NCI-H2227 treated with DMSO at 0.1 percent for 48 hours (cell line): ENCODE data around the gene CCR5AS.
A peak's percentile ranks its signal among the peaks of the same experiment; 100 is the strongest.
"Not testable (repeated sequence)": the region's sequence is repeated elsewhere in the genome, so short reads cannot be mapped to it uniquely, and the experiment has no call there.

Experiments
- DNase-seq: peaks from one replicate; lab custom pipeline; 2025; lab: John Stamatoyannopoulos, UW

CCR5AS gene

GRCh38 chr3:46406788-46407611, at the start of gene CCR5AS, which contains the start of gene CCRL2:
Gene CCR5AS, minus strand, starts transcription at chr3:46407066.
Gene CCRL2, plus strand, starts transcription at chr3:46407259. Its CDS starts 821 bp downstream, at chr3:46408080.
- no peak for DNase-seq

- DNase-seq = no peak
Measured at GRCh38 chr3:46456118-46456517, 49.3 kb upstream of the CCR5AS start.

- DNase-seq = no peak
Measured at GRCh38 chr3:46455231-46456115, 48.6 kb upstream of the CCR5AS start.

GRCh38 chr3:46454606-46455005, 47.7 kb upstream of the CCR5AS start:
- DNase-seq = no peak

GRCh38 chr3:46454209-46454595, 47.3 kb upstream of the CCR5AS start:
- no peak for DNase-seq

- no peak for DNase-seq
Measured at GRCh38 chr3:46453526-46454208, 46.8 kb upstream of the CCR5AS start.

- DNase-seq = no peak
Measured at GRCh38 chr3:46449755-46450552, 43.1 kb upstream of the CCR5AS start.

GRCh38 chr3:46448721-46449120, 41.9 kb upstream of the CCR5AS start:
- no peak for DNase-seq

- no peak for DNase-seq
Measured at GRCh38 chr3:46447228-46447985, 40.5 kb upstream of the CCR5AS start.

GRCh38 chr3:46442576-46443530, 36.0 kb upstream of the CCR5AS start:
- DNase-seq = peak; percentile 7

- no peak for DNase-seq
Measured at GRCh38 chr3:46440531-46441294, 33.8 kb upstream of the CCR5AS start.

GRCh38 chr3:46438831-46439230, 32.0 kb upstream of the CCR5AS start:
- no peak for DNase-seq

GRCh38 chr3:46435081-46435726, 28.3 kb upstream of the CCR5AS start:
- DNase-seq = no peak

- DNase-seq = no peak
Measured at GRCh38 chr3:46433841-46434240, 27.0 kb upstream of the CCR5AS start.

GRCh38 chr3:46433118-46433517, 26.3 kb upstream of the CCR5AS start:
- DNase-seq = not testable (repeated sequence)

GRCh38 chr3:46431905-46432304, 25.0 kb upstream of the CCR5AS start:
- not testable (repeated sequence) for DNase-seq

GRCh38 chr3:46430879-46431278, 24.0 kb upstream of the CCR5AS start:
- DNase-seq = not testable (repeated sequence)

- DNase-seq = no peak
Measured at GRCh38 chr3:46429671-46430070, 22.8 kb upstream of the CCR5AS start.
